NCI-H2196 (cell line): ENCODE data around the gene ZBTB9.

Experiments used
- DNase-seq: peaks from one replicate; lab custom pipeline; 2025; ENCODE audit not compliant: unreplicated experiment; lab: John Stamatoyannopoulos, UW

The ZBTB9 gene

GRCh38 chr6:33432546-33432945 lies 21.8 kb upstream of the ZBTB9 start:
- DNase-seq: no peak

- DNase-seq: no peak
These were observed 21.3 kb upstream of the ZBTB9 start for GRCh38 chr6:33433001-33433543.

- DNase-seq: no peak
These were observed 20.7 kb upstream of the ZBTB9 start for GRCh38 chr6:33433544-33434191.

- DNase-seq: no peak
These were observed 19.4 kb upstream of the ZBTB9 start for GRCh38 chr6:33434961-33435360.

- no peak for DNase-seq
These were observed 16.7 kb upstream of the ZBTB9 start for GRCh38 chr6:33437666-33438065.

GRCh38 chr6:33438978-33439594 lies 15.3 kb upstream of the ZBTB9 start:
- DNase-seq: no peak

GRCh38 chr6:33439956-33440648 lies 14.3 kb upstream of the ZBTB9 start:
- DNase-seq: no peak

GRCh38 chr6:33440649-33441309 lies 13.6 kb upstream of the ZBTB9 start:
- DNase-seq: no peak

- DNase-seq: no peak
These were observed 12.9 kb upstream of the ZBTB9 start for GRCh38 chr6:33441457-33441856.

GRCh38 chr6:33442283-33442682 lies 12.1 kb upstream of the ZBTB9 start:
- no peak for DNase-seq

GRCh38 chr6:33443025-33443424 lies 11.4 kb upstream of the ZBTB9 start:
- no peak for DNase-seq

GRCh38 chr6:33443619-33444504 lies 10.5 kb upstream of the ZBTB9 start:
- no peak for DNase-seq

GRCh38 chr6:33445119-33445603 lies 9.2 kb upstream of the ZBTB9 start:
- no peak for DNase-seq

- no peak for DNase-seq
These were observed 8.0 kb upstream of the ZBTB9 start for GRCh38 chr6:33446356-33446755.

GRCh38 chr6:33450434-33450833 lies 3.9 kb upstream of the ZBTB9 start:
- DNase-seq: no peak

- DNase-seq: no peak
These were observed 2.8 kb upstream of the ZBTB9 start for GRCh38 chr6:33451606-33452005.

- no peak for DNase-seq
These were observed 1.9 kb upstream of the ZBTB9 start for GRCh38 chr6:33452496-33452895.

GRCh38 chr6:33453393-33454008 lies 875 bp upstream of the ZBTB9 start:
- DNase-seq: no peak

- DNase-seq: no peak
These were observed 675 bp downstream of the ZBTB9 start for GRCh38 chr6:33455051-33455450.

GRCh38 chr6:33456156-33456555 lies 1.8 kb downstream of the ZBTB9 start:
- no peak for DNase-seq
